ENCODE measurements around the gene COL4A6. TPM values are rescaled to one million over a fixed set of nuclear protein-coding genes. Genes with fewer than 3 reads are reported as not detected.
"Not testable (repeated sequence)": the region's sequence is repeated elsewhere in the genome, so short reads cannot be mapped to it uniquely, and the experiment has no call there.

COL4A6 gene
- 0.08 TPM for total RNA-seq

- ATAC-seq = no peak
- DNase-seq (ENCODE audit: low spot score) = no peak
Observed at GRCh38 chrX:108438110-108438623, at the start of gene COL4A6. COL4A6 (minus strand) TSS chrX:108438422; CDS start chrX:108438196, 226 bp downstream.

DNA sequence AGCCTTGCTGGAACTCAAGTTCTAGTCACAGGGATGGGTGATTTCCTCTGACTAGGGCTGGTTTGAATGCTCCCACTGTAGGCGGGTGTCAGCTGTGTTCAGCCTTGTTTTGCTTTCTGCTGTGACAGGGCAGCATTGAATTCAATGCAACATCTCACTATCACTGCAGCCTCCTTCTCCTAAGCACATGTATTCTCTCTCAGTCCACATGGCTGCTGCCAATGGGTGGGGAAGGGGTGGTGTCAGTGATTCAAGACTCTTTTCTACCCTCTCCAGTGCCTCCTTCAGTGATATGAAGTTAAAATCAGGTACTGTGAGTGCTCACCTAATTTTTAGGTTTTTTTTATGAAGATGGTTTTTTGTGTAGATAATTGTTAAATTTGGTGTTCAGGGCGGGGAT lies 47.7 kb upstream of the COL4A6 start:
- DNase-seq (ENCODE audit: low spot score) (no peak), ATAC-seq (no peak)

GRCh38 chrX:108484251-108484650 lies 46.0 kb upstream of the COL4A6 start:
- DNase-seq (ENCODE audit: low spot score) (no peak), ATAC-seq (no peak)

- ATAC-seq; DNase-seq (ENCODE audit: low spot score): not testable (repeated sequence)
Observed at GRCh38 chrX:108481528-108481927, 43.3 kb upstream of the COL4A6 start.

GRCh38 chrX:108473979-108474378 lies 35.8 kb upstream of the COL4A6 start:
- ATAC-seq = no peak
- no peak for DNase-seq (ENCODE audit: low spot score)

- no peak for ATAC-seq
- no peak for DNase-seq (ENCODE audit: low spot score)
Observed at GRCh38 chrX:108468486-108468885, 30.3 kb upstream of the COL4A6 start.

- ATAC-seq = no peak
- no peak for DNase-seq (ENCODE audit: low spot score)
Observed at GRCh38 chrX:108464604-108465003, 26.4 kb upstream of the COL4A6 start.

GRCh38 chrX:108456971-108457477 lies 18.8 kb upstream of the COL4A6 start:
- no peak for ATAC-seq
- no peak for DNase-seq (ENCODE audit: low spot score)

GRCh38 chrX:108453841-108454240 lies 15.6 kb upstream of the COL4A6 start:
- DNase-seq (ENCODE audit: low spot score) = no peak
- ATAC-seq = no peak

DNA sequence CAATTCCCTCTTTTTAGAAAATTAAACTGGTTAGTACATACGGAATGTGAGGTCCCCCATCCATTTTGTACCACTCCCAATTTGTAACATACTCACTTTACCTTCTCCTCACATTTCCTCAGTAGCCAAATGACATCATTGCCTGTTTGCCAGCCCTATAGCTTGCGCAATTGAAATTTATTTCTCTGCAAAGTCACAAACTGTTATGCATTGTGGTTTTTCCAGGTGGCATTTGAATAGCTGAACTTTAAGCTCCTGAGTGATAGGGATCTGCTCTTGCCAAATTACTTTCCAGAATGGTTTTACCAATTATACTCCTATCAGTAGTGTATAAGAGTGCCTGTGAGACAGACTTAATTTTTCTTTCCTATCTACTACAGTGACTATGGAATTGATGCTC lies 9.1 kb upstream of the COL4A6 start:
- DNase-seq (ENCODE audit: low spot score) = no peak
- no peak for ATAC-seq

DNA sequence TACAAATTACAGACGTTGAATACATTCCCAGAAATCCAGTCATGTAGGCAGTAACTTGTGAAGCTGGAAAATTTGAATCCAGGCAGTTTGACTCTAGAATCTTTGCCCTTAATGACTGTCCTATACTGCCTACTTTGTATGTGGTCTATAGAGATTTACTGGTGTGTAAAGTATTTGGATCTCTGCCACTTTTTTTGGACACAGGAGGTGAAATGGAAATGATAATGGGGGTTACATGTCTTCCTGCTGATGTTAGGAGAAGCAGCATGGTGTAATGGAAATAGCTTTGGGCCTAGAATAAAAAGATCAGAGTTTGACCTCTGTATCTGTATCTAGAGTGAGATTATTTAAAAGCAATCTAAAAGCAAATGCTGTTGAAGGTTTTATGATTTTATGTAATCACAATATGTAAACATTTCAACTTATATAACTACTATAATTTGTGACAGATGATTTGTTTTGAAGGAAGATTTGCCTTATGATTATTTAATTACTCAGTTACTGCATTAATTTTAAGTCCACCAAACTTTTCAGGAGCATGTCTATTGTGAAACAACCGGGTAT lies 4.8 kb upstream of the COL4A6 start:
- DNase-seq (ENCODE audit: low spot score) = no peak
- no peak for ATAC-seq

DNA sequence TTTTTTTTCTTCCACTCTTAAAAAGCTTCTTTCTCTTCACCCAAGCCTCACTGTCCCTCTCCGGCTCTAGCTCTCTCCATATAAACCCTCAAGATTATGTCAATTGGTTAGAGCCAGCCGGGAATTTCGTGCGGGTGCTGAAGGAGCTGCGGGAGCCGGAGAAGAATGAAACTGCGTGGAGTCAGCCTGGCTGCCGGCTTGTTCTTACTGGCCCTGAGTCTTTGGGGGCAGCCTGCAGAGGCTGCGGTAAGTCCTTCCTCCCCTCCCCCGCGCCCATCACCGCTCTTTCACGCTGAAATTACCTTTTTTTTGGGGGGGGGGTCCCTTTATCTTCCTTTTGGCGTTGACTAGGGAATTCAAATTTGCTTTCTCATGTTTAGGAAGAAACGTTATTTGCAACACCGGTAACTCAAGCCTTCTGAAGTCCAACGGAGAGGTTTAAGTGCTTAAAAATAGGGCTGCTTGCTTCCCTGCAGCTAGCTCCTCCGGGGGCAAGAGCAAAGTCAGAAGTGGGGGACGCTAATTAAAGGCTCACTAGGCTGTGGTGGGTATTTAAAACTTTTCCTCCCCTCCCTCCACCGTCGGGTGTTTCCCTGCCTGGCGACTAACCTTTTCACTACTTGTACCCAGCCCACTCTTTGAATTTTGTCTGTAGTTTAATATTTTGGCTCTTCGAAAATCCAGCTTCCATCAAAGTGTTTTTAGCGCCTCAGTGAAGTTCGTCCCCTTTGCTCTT lies 1.9 kb upstream of the COL4A6 start:
- ATAC-seq = peak; percentile 65

GRCh38 chrX:108439426-108439942 lies 1.3 kb upstream of the COL4A6 start, which contains the start of gene COL4A5:
COL4A5 (plus strand) TSS chrX:108439838; CDS start chrX:108440126, 288 bp downstream.
- ATAC-seq (peak; percentile 81), DNase-seq (ENCODE audit: low spot score) (peak; percentile 44)

More for the DNA sequence above, 1.9 kb upstream of the COL4A6 start:
- DNase-seq (ENCODE audit: low spot score) = no peak

GRCh38 chrX:108437349-108438109 lies 693 bp downstream of the COL4A6 start:
- DNase-seq (ENCODE audit: low spot score) (no peak), ATAC-seq (no peak)

DNA sequence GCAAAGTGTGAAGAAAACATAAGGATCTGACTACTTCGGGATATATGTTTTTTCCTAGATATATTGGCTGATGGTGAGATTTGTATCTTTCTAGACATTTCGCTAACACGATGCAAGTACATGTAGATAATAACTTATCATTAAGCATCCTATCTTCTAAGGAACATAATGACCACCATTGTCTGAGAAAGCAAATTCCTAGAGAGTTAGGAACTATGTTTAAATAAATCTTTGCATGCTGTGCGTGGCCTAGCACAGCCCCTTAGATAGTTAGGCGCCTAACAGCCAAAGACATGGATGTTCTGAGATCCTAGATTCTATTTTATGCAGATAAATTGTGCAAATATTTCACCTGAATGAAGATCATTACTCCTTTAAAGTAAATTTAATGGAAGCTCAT lies 3.0 kb downstream of the COL4A6 start:
- DNase-seq (ENCODE audit: low spot score) = no peak
- ATAC-seq = no peak

GRCh38 chrX:108426262-108426661 lies 12.0 kb downstream of the COL4A6 start:
- ATAC-seq = no peak
- DNase-seq (ENCODE audit: low spot score) = no peak

DNA sequence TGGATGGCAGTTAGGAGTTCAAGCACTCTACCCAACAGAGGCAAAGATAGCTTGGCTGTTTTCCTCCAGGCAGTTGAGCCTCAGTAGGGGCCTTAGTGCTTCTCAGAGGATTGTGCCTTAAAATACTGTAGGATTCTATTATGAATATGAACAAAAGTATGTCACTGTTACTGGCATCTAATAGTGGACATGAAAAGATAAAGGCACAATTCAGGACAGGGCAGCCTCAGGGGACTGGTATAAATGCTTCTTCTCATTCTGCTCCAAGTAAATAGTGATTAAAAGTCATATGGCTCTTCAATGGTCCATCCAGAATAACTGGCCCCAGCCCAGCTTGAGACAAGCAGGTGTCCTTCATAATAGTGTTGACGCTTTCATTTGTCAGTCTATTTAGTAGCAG lies 17.7 kb downstream of the COL4A6 start:
- ATAC-seq (no peak), DNase-seq (ENCODE audit: low spot score) (no peak)

DNA sequence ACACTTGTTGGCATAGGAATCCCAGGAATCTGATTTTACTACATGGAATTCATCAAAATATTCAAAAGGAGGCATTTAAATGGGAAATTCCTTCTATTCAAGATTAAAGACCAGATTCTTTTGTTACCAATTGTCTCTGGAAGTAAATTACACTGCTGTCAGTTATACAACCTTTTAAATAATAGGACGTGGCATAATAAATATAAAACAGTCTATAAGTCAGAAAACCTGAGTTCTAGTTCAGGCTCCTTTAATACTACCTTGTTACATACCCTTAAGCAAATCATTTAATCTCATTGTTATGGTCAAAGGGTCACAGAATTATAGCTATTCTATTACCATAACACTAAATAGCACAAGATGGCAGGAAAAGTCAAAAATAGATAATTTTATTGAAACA lies 18.8 kb downstream of the COL4A6 start:
- ATAC-seq (no peak), DNase-seq (ENCODE audit: low spot score) (no peak)

GRCh38 chrX:108417257-108417656 lies 21.0 kb downstream of the COL4A6 start:
- ATAC-seq (no peak), DNase-seq (ENCODE audit: low spot score) (no peak)

DNA sequence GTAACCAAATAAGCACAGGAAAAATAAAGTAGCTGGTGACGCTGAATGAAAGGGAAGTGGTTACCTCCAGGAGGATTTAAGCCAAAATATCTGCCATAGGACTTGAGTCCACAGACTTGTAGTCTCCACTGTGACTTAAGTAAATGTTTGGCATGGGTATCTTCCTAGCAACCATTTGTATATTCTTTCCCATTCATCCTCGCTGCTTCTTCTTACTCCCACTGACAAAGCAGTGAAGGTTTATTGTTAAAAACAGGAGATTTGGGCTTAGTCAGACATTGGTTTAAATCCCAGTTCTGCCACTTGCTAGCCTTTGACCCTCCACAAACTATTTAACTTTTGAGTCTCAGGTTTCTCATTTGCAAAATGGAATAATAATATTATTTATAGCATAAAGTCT lies 22.3 kb downstream of the COL4A6 start:
- ATAC-seq (no peak), DNase-seq (ENCODE audit: low spot score) (no peak)

DNA sequence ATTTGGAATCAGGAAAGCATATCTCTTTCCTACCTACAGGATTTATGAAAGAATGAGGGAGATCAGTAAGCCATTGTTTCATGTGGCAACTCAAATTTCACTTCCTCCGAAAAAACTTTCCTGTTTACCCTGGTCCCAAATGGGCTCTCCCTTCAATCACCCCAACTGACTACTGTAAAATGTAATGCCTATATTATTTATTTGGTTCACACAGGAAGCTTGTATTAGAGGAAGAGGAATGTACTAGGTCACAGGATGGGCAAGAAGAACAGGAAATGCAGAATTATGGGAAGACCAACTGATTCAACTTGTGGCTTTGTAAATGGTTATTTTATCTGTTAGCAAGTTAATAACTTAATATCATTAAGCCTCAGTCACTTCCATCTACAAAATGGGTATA lies 23.1 kb downstream of the COL4A6 start:
- no peak for ATAC-seq
- DNase-seq (ENCODE audit: low spot score) = no peak

Data from left lobe of liver (tissue), 2 donors.